Hepatocyte (in vitro differentiated cells): ENCODE data around the gene TSPAN9.

Experiments used
- EZH2 ChIP-seq: fragments of 200-600 bp; sonication (generic); IDR thresholded peaks from 2 replicates; pipeline ENCODE4 v1.6.1; 2016; ENCODE audit warnings: antibody characterized with exemption, mild to moderate bottlenecking, borderline replicate concordance
- EZH2phosphoT487 ChIP-seq: fragments of 200-600 bp; sonication (generic); IDR thresholded peaks from one replicate; pipeline ENCODE4 v1.6.1; 2018; ENCODE audit warnings: antibody characterized with exemption, mild to moderate bottlenecking, low read depth, moderate library complexity; ENCODE audit not compliant: unreplicated experiment, severe bottlenecking
- TF ChIP-seq, protein P1 (sequence below): fragments of 200-600 bp; sonication (generic); IDR thresholded peaks from 2 replicates; pipeline ENCODE4 v1.5.1; 2016; ENCODE audit warnings: antibody characterized with exemption, mild to moderate bottlenecking; ENCODE audit not compliant: poor library complexity

DNA sequence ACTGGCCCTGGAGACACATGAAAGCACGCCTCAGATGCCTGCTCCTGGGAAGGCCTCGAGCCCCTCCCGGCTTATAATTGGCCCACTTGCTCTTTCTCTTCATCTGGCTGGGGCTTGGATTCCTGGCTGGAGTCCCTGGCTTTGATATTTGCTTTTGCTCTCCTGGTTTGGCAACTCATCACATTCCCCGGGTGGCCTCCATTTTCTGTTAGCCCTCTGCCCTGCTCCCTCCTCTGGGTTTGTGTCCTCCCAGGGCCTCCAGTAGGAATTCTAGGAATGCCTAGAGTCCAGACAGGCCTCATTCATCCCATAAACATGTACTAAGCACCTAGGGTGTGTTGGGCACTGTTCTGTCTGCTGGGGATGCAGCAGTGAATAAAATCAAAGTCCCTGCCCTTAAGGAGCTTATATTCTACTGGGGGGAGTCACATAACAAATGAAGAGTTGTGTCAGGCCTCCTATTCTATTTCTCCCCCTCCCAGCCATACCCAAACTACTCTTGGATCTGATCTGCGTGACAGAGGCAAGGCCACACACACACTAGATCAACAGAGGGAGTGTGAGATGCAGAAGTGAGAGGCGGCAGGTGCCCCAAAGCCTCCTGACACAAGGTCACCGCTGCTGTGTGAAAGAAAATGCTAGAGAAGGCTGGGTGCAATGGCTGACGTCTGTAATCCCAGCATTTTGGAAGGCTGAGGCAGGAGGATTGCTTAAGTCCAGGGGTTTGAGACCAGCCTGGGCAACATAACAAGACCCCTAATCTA, 21.3 kb upstream of the TSPAN9 start:
- TF ChIP-seq, protein P1, sequence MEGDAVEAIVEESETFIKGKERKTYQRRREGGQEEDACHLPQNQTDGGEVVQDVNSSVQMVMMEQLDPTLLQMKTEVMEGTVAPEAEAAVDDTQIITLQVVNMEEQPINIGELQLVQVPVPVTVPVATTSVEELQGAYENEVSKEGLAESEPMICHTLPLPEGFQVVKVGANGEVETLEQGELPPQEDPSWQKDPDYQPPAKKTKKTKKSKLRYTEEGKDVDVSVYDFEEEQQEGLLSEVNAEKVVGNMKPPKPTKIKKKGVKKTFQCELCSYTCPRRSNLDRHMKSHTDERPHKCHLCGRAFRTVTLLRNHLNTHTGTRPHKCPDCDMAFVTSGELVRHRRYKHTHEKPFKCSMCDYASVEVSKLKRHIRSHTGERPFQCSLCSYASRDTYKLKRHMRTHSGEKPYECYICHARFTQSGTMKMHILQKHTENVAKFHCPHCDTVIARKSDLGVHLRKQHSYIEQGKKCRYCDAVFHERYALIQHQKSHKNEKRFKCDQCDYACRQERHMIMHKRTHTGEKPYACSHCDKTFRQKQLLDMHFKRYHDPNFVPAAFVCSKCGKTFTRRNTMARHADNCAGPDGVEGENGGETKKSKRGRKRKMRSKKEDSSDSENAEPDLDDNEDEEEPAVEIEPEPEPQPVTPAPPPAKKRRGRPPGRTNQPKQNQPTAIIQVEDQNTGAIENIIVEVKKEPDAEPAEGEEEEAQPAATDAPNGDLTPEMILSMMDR, result no peak
- TF ChIP-seq EZH2 (no peak), EZH2phosphoT487 (no peak)
